ENCODE measurements around the gene SCIN. TPM values are rescaled to one million over a fixed set of nuclear protein-coding genes. Genes with fewer than 3 reads are reported as not detected.

The SCIN gene
- polyA plus RNA-seq, 1 donor (not counting 4 experiments of a cell fraction or from before 2014, with no cell fraction given) = not detected

GRCh38 chr7:12557282-12557681 lies 13.2 kb upstream of the SCIN start:
- H2AFZ ChIP-seq (ENCODE audit: control insufficient read depth, low read length) = peak overlapping the region; percentile 53
- no peak overlapping the region for H3K27ac ChIP-seq (ENCODE audit: control insufficient read depth, insufficient read depth, low read length)
- peak; percentile 86 for FAIRE-seq

GRCh38 chr7:12564996-12565764 lies 5.3 kb upstream of the SCIN start:
- H3K4me1 ChIP-seq (ENCODE audit: control insufficient read depth, extremely low read depth, insufficient read depth, low read length) = peaks cover 7% of the 10 kb centered on the region
- dilution Hi-C loops (cut with MboI; ENCODE audit: extremely low pct_ligation_motif_present, low sequenced_read_pairs) = no loop called here
- no peaks in the 10 kb centered on the region for H3K79me2 ChIP-seq (ENCODE audit: control insufficient read depth, insufficient read depth, low read length)
- no peak overlapping the region for H3K4me3 ChIP-seq (ENCODE audit: control insufficient read depth in 2 of 3, extremely low read depth in 1 of 3, insufficient read depth in 2 of 3, low read depth in 1 of 3, low read length in 3 of 3)
- H3K9ac ChIP-seq (ENCODE audit: control insufficient read depth, extremely low read depth, insufficient read depth, low read length) = no peak overlapping the region
- H3K4me2 ChIP-seq (ENCODE audit: control insufficient read depth, extremely low read depth, insufficient read depth, low read depth, low read length) = no peak overlapping the region
- no peaks in the 10 kb centered on the region for H3K9me3 ChIP-seq (ENCODE audit: control insufficient read depth, low read depth, low read length)
- DNase-seq (ENCODE audit: low read depth, low spot score) (no peak), FAIRE-seq (no peak)
- no peak overlapping the region for H2AFZ ChIP-seq (ENCODE audit: control insufficient read depth, low read length)
- no peaks in the 10 kb centered on the region for H3K27me3 ChIP-seq (ENCODE audit: control insufficient read depth, extremely low read depth, insufficient read depth, low read length)
- no peak for TF ChIP-seq EZH2 (IDR thresholded peaks at IDR 0.05; ENCODE audit: low read length)
- no peak for TF ChIP-seq CTCF (optimal IDR thresholded peaks at IDR 0.05 in 1 of 3, IDR thresholded peaks at IDR 0.05 in 1 of 3, conservative IDR thresholded peaks at IDR 0.05 in 1 of 3; ENCODE audit: extremely low read depth in 1 of 3, insufficient read depth in 2 of 3, low read length in 3 of 3)
- H3K36me3 ChIP-seq (ENCODE audit: control insufficient read depth in 2 of 2, extremely low read depth in 1 of 2, insufficient read depth in 2 of 2, low read length in 2 of 2) = no peaks in the 10 kb centered on the region
- no peak overlapping the region for H3K27ac ChIP-seq (ENCODE audit: control insufficient read depth, insufficient read depth, low read length)
- H3K9me1 ChIP-seq (ENCODE audit: control insufficient read depth, extremely low read depth, insufficient read depth, low read length) = no peaks in the 10 kb centered on the region
- no peaks in the 10 kb centered on the region for H4K20me1 ChIP-seq (ENCODE audit: control insufficient read depth, extremely low read depth, insufficient read depth, low read length)

More at GRCh38 chr7:12557282-12557681, 13.2 kb upstream of the SCIN start:
- Histone ChIP-seq H4K20me1 (ENCODE audit: control insufficient read depth, extremely low read depth, insufficient read depth, low read length) (no peaks in the 10 kb centered on the region), H3K4me2 (ENCODE audit: control insufficient read depth, extremely low read depth, insufficient read depth, low read depth, low read length) (no peak overlapping the region), H3K36me3 (ENCODE audit: control insufficient read depth in 2 of 2, extremely low read depth in 1 of 2, insufficient read depth in 2 of 2, low read length in 2 of 2) (no peaks in the 10 kb centered on the region), H3K9me3 (ENCODE audit: control insufficient read depth, low read depth, low read length) (no peaks in the 10 kb centered on the region), H3K4me1 (ENCODE audit: control insufficient read depth, extremely low read depth, insufficient read depth, low read length) (peaks cover 5% of the 10 kb centered on the region), H3K79me2 (ENCODE audit: control insufficient read depth, insufficient read depth, low read length) (no peaks in the 10 kb centered on the region), H3K9ac (ENCODE audit: control insufficient read depth, extremely low read depth, insufficient read depth, low read length) (no peak overlapping the region), H3K4me3 (ENCODE audit: control insufficient read depth in 2 of 3, extremely low read depth in 1 of 3, insufficient read depth in 2 of 3, low read depth in 1 of 3, low read length in 3 of 3) (no peak overlapping the region), H3K9me1 (ENCODE audit: control insufficient read depth, extremely low read depth, insufficient read depth, low read length) (no peaks in the 10 kb centered on the region), H3K27me3 (ENCODE audit: control insufficient read depth, extremely low read depth, insufficient read depth, low read length) (no peaks in the 10 kb centered on the region)
- TF ChIP-seq EZH2 (IDR thresholded peaks at IDR 0.05; ENCODE audit: low read length) = no peak
- no peak for TF ChIP-seq CTCF (optimal IDR thresholded peaks at IDR 0.05 in 1 of 3, IDR thresholded peaks at IDR 0.05 in 1 of 3, conservative IDR thresholded peaks at IDR 0.05 in 1 of 3; ENCODE audit: extremely low read depth in 1 of 3, insufficient read depth in 2 of 3, low read length in 3 of 3)
- dilution Hi-C loops (cut with MboI; ENCODE audit: extremely low pct_ligation_motif_present, low sequenced_read_pairs) = no loop called here
- no peak for DNase-seq (ENCODE audit: low read depth, low spot score)
